DOHH2 (cell line): ENCODE measurements around the gene CHST10.

Source experiments
- EZH2phosphoT487 ChIP-seq: fragments of 200-600 bp; sonication (generic); IDR thresholded peaks from 2 replicates; pipeline ENCODE4 v1.6.1; 2017; ENCODE audit warnings: borderline replicate concordance, mild to moderate bottlenecking, antibody characterized with exemption, low read length, moderate library complexity, mixed read lengths
- TF ChIP-seq, protein P1 (sequence below): fragments of 200-600 bp; sonication (generic); IDR thresholded peaks from one replicate; pipeline ENCODE4 v1.5.1; 2014; ENCODE audit warnings: antibody characterized with exemption, mild to moderate bottlenecking, low read depth, low read length; ENCODE audit not compliant: poor library complexity, severe bottlenecking

DNA sequence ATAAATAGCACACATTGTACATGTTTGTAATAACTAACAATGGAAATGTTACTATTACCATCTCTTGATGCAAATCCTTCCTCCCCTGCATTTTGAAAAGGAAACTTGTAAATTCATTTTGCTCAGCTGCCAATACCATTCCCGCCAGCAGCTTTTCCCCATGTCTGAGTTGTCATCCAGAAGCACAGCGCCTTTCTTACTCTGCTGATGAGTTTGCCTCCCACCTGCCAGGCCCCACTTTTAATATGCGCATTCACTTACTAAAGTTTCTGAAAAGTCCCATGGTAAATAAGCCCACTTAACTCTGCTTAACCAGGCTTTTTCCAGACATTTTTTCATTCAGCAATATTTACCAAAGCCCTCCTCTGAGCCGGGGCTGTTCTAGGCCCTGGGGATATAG, 3.9 kb downstream of the CHST10 start:
- TF ChIP-seq, protein P1, sequence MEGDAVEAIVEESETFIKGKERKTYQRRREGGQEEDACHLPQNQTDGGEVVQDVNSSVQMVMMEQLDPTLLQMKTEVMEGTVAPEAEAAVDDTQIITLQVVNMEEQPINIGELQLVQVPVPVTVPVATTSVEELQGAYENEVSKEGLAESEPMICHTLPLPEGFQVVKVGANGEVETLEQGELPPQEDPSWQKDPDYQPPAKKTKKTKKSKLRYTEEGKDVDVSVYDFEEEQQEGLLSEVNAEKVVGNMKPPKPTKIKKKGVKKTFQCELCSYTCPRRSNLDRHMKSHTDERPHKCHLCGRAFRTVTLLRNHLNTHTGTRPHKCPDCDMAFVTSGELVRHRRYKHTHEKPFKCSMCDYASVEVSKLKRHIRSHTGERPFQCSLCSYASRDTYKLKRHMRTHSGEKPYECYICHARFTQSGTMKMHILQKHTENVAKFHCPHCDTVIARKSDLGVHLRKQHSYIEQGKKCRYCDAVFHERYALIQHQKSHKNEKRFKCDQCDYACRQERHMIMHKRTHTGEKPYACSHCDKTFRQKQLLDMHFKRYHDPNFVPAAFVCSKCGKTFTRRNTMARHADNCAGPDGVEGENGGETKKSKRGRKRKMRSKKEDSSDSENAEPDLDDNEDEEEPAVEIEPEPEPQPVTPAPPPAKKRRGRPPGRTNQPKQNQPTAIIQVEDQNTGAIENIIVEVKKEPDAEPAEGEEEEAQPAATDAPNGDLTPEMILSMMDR, result no peak
- no peak for TF ChIP-seq EZH2phosphoT487
